H9 (cell line): ENCODE measurements around the gene CNGA2. TPM values are rescaled to one million over a fixed set of nuclear protein-coding genes. Genes with fewer than 3 reads are reported as not detected.

ENCODE experiments used
- DNase-seq: peaks from one replicate; pipeline ENCODE4 v3.0.0-alpha.2; 2017
- H2AFZ ChIP-seq: one replicate; pipeline ENCODE4 v1.6.1; 2013; ENCODE audit warnings: mild to moderate bottlenecking, low read length, control low read depth, moderate library complexity
- H2AK5ac ChIP-seq: 2 replicates; pipeline ENCODE4 v1.6.1; 2013; ENCODE audit warnings: low read length, control low read depth, mixed read lengths; ENCODE audit not compliant: insufficient read length
- H2BK120ac ChIP-seq: one replicate; pipeline ENCODE4 v1.6.1; 2013; ENCODE audit warnings: low read depth, mild to moderate bottlenecking, low read length, control low read depth, inconsistent platforms; ENCODE audit not compliant: poor library complexity, severe bottlenecking
- H2BK12ac ChIP-seq: 2 replicates; pipeline ENCODE4 v1.6.1; 2013; ENCODE audit warnings: low read length, control low read depth, mixed read lengths, low read depth; ENCODE audit not compliant: insufficient read length
- H2BK15ac ChIP-seq: 2 replicates; pipeline ENCODE4 v1.6.1; 2013; ENCODE audit warnings: low read depth, low read length, control low read depth
- H2BK20ac ChIP-seq: one replicate; pipeline ENCODE4 v1.6.1; 2013; ENCODE audit warnings: low read depth, mild to moderate bottlenecking, low read length, control low read depth, inconsistent platforms; ENCODE audit not compliant: poor library complexity, severe bottlenecking
- H2BK5ac ChIP-seq: 2 replicates; pipeline ENCODE4 v1.6.1; 2013; ENCODE audit warnings: low read length, control low read depth, mixed read lengths; ENCODE audit not compliant: insufficient read length
- H3K14ac ChIP-seq: 2 replicates; pipeline ENCODE4 v1.6.1; 2013; ENCODE audit warnings: low read length, control low read depth; ENCODE audit not compliant: insufficient read depth
- H3K18ac ChIP-seq: 2 replicates; pipeline ENCODE4 v1.6.1; 2013; ENCODE audit warnings: low read depth, mild to moderate bottlenecking, mixed read lengths, low read length, control low read depth; ENCODE audit not compliant: insufficient read length
- H3K23ac ChIP-seq: 2 replicates; pipeline ENCODE4 v1.6.1; 2013; ENCODE audit warnings: low read length, control low read depth, mixed read lengths, low read depth; ENCODE audit not compliant: insufficient read length
- H3K23me2 ChIP-seq: 2 replicates; pipeline ENCODE4 v1.6.1; 2013; ENCODE audit warnings: low read depth, mild to moderate bottlenecking, mixed read lengths, low read length, control low read depth; ENCODE audit not compliant: insufficient read length, poor library complexity, severe bottlenecking
- H3K27ac ChIP-seq: 2 replicates; pipeline ENCODE4 v1.5.1; 2013; ENCODE audit warnings: low read length, control low read depth, mixed read lengths, low read depth; ENCODE audit not compliant: insufficient read length
- H3K27me3 ChIP-seq: 2 replicates; pipeline ENCODE4 v1.6.1; 2013; ENCODE audit warnings: low read length, control low read depth, inconsistent platforms; ENCODE audit not compliant: insufficient read depth
- H3K4ac ChIP-seq: 2 replicates; pipeline ENCODE4 v1.6.1; 2013; ENCODE audit warnings: low read depth, mild to moderate bottlenecking, control low read depth, inconsistent platforms, low read length, moderate library complexity
- H3K4me1 ChIP-seq: 2 replicates; pipeline ENCODE4 v1.6.1; 2013; ENCODE audit warnings: low read length, control low read depth, inconsistent platforms; ENCODE audit not compliant: insufficient read depth
- H3K4me2 ChIP-seq: 2 replicates; pipeline ENCODE4 v1.6.1; 2013; ENCODE audit warnings: low read length, control low read depth, mixed read lengths; ENCODE audit not compliant: insufficient read length, insufficient read depth
- H3K56ac ChIP-seq: 2 replicates; pipeline ENCODE4 v1.6.1; 2013; ENCODE audit warnings: low read depth, mild to moderate bottlenecking, mixed read lengths, low read length, control low read depth; ENCODE audit not compliant: insufficient read length
- H3K79me1 ChIP-seq: 2 replicates; pipeline ENCODE4 v1.6.1; 2013; ENCODE audit warnings: low read depth, mild to moderate bottlenecking, moderate library complexity, low read length, control low read depth, inconsistent platforms; ENCODE audit not compliant: insufficient read depth, poor library complexity, severe bottlenecking
- H3K79me2 ChIP-seq: 2 replicates; pipeline ENCODE4 v1.6.1; 2013; ENCODE audit warnings: low read length, control low read depth, inconsistent platforms; ENCODE audit not compliant: insufficient read depth
- H3K9ac ChIP-seq: 2 replicates; pipeline ENCODE4 v1.6.1; 2013; ENCODE audit warnings: low read length, control low read depth, mixed read lengths; ENCODE audit not compliant: insufficient read length; ENCODE audit errors: extremely low read depth
- H3K9me3 ChIP-seq: one replicate; pipeline ENCODE4 v1.6.1; 2013; ENCODE audit warnings: low read depth, low read length, inconsistent platforms; ENCODE audit not compliant: control insufficient read depth
- H3T11ph ChIP-seq: one replicate; pipeline ENCODE4 v1.6.1; 2013; ENCODE audit warnings: mild to moderate bottlenecking, low read length, control low read depth, inconsistent platforms
- H4K20me1 ChIP-seq: one replicate; pipeline ENCODE4 v1.6.1; 2013; ENCODE audit not compliant: control insufficient read depth, insufficient read length, insufficient read depth
- H4K5ac ChIP-seq: 2 replicates; pipeline ENCODE4 v1.6.1; 2013; ENCODE audit warnings: low read depth, mild to moderate bottlenecking, mixed read lengths, low read length, control low read depth; ENCODE audit not compliant: insufficient read length
- H4K8ac ChIP-seq: replicated peaks from 2 replicates; pipeline ENCODE4 v1.6.1; 2013; ENCODE audit warnings: low read length, control low read depth, mixed read lengths, low read depth; ENCODE audit not compliant: insufficient read length
- H4K91ac ChIP-seq: 2 replicates; pipeline ENCODE4 v1.6.1; 2013; ENCODE audit warnings: low read depth, mild to moderate bottlenecking, moderate library complexity, mixed read lengths, low read length, control low read depth; ENCODE audit not compliant: insufficient read length
- H3K27ac Mint-ChIP-seq, 3 experiments: 2 replicates in 2 of 3; 3 replicates in 1 of 3; pipeline ENCODE4 v1.8.0; 2020 to 2021; ENCODE audit warnings: mixed read lengths in 3 of 3, mild to moderate bottlenecking in 1 of 3, moderate library complexity in 1 of 3
- H3K27me3 Mint-ChIP-seq: 2 replicates; pipeline ENCODE4 v1.8.0; 2021; ENCODE audit warnings: low read depth, mild to moderate bottlenecking, moderate library complexity, mixed read lengths
- H3K36me3 Mint-ChIP-seq, 3 experiments: 2 replicates in 2 of 3; 3 replicates in 1 of 3; pipeline ENCODE4 v1.8.0; 2020 to 2021; ENCODE audit warnings: low read depth in 3 of 3, mixed read lengths in 3 of 3; ENCODE audit not compliant: insufficient read depth in 1 of 3
- H3K4me1 Mint-ChIP-seq, 2 experiments: 2 replicates each; pipeline ENCODE4 v1.8.0; 2020; ENCODE audit warnings: mixed read lengths in 2 of 2
- H3K4me3 Mint-ChIP-seq, 2 experiments: 2 replicates in 1 of 2; 3 replicates in 1 of 2; pipeline ENCODE4 v1.8.0; 2020 to 2021; ENCODE audit warnings: mild to moderate bottlenecking in 2 of 2, mixed read lengths in 2 of 2, moderate library complexity in 1 of 2
- H3K9me3 Mint-ChIP-seq, 2 experiments: 2 replicates in 1 of 2; 3 replicates in 1 of 2; pipeline ENCODE4 v1.8.0; 2020; ENCODE audit warnings: mild to moderate bottlenecking in 2 of 2, mixed read lengths in 2 of 2, moderate library complexity in 1 of 2
- CTCF ChIP-seq: fragments of 200-600 bp; sonication (generic); conservative IDR thresholded peaks from 3 replicates; pipeline ENCODE4 v1.8.0; 2021; ENCODE audit warnings: antibody characterized with exemption, mild to moderate bottlenecking
- WGBS: extraction: QIAGEN DNeasy Blood & Tissue Kit; methylation state at CpG from one replicate; pipeline ENCODE4 v1.1.7; 2013; ENCODE audit warnings: missing lambda C conversion rate, low lambda C conversion rate, mixed read lengths; ENCODE audit not compliant: insufficient read length; ENCODE audit errors: extremely low coverage; 5-methylcytosine and 5-hydroxymethylcytosine counted together
- total RNA-seq: library from RNA; stranded (reverse); gene quantifications from 2 replicates; pipeline ENCODE4 v1.2.1, GENCODE V29; 2021

Gene CNGA2
- total RNA-seq, 1 experiment from 2014 or later: not detected

- Histone ChIP-seq H3K4ac (no peak overlapping the region), H3K23ac (no peak overlapping the region), H3T11ph (no peak overlapping the region), H2AK5ac (no peak overlapping the region), H2BK12ac (no peak overlapping the region), H3K18ac (no peak overlapping the region), H3K79me2 (no peaks in the 10 kb centered on the region), H2BK5ac (no peak overlapping the region), H2BK15ac (no peak overlapping the region), H3K14ac (no peak overlapping the region), H4K8ac (no peak overlapping the region), H2BK120ac (no peak overlapping the region), H3K27me3 (no peaks in the 10 kb centered on the region), H3K79me1 (no peaks in the 10 kb centered on the region), H3K27ac (no peak overlapping the region), H2AFZ (no peak overlapping the region), H3K23me2 (no peaks in the 10 kb centered on the region), H4K91ac (no peak overlapping the region), H3K4me2 (no peak overlapping the region), H4K5ac (no peak overlapping the region), H3K56ac (no peak overlapping the region), H3K9me3 (peaks cover 55% of the 10 kb centered on the region), H3K4me1 (peaks cover 3% of the 10 kb centered on the region; the same call in 1 of the 2 replicates), H2BK20ac (no peak overlapping the region), H3K9ac (no peak overlapping the region), H4K20me1 (no peaks in the 10 kb centered on the region)
- H3K36me3 Mint-ChIP-seq: peaks cover 0 to 7% (median 5%) of the 10 kb centered on the region in 3 experiments; a peak in 3 of 7 replicates
- H3K27ac Mint-ChIP-seq: no peak overlapping the region
- peak; percentile 42; the same call in 1 of the 3 replicates for TF ChIP-seq CTCF
- H3K27me3 Mint-ChIP-seq: peaks cover 2% of the 10 kb centered on the region
- no CpG with 5 or more reads among the region's 5 CpGs for WGBS
- no peak overlapping the region for H3K4me3 Mint-ChIP-seq
- DNase-seq: peak; percentile 31
- H3K4me1 Mint-ChIP-seq: peaks cover 9 to 10% of the 10 kb centered on the region in 2 experiments
- H3K9me3 Mint-ChIP-seq: peaks cover 71 to 82% of the 10 kb centered on the region in 2 experiments
These were observed 38.9 kb downstream of the CNGA2 start for GRCh38 chrX:151773434-151773833.
